Neural cell (in vitro differentiated cells): Measurements from ENCODE around the gene SLC38A3. TPM values are rescaled to one million over a fixed set of nuclear protein-coding genes. Genes with fewer than 3 reads are reported as not detected.

ENCODE experiments used
- H2AFZ ChIP-seq: fragments of 200-600, 300-800 bp; sonication (generic), shearing (Covaris generic); 2 replicates; pipeline ENCODE4 v1.6.0; 2014; ENCODE audit warnings: low read depth, mild to moderate bottlenecking, antibody characterized with exemption, low read length, moderate library complexity
- H3F3A ChIP-seq: fragments of 200-600 bp; shearing (Covaris generic); 2 replicates; pipeline ENCODE4 v1.6.1; 2016; ENCODE audit warnings: mild to moderate bottlenecking, moderate library complexity, mixed read lengths, antibody characterized with exemption, low read length; ENCODE audit not compliant: insufficient read depth, poor library complexity, severe bottlenecking
- H3K27ac ChIP-seq: fragments of 200-600, 300-800 bp; sonication (generic), shearing (Covaris generic); 2 replicates; pipeline ENCODE4 v1.5.1; 2014; ENCODE audit warnings: mild to moderate bottlenecking, low read length, moderate library complexity
- H3K27me3 ChIP-seq: fragments of 300-800, 200-600 bp; sonication (generic), shearing (Covaris generic); 2 replicates; pipeline ENCODE4 v1.6.0; 2014; ENCODE audit warnings: mild to moderate bottlenecking, low read depth, low read length, moderate library complexity; ENCODE audit not compliant: insufficient read depth
- H3K36me3 ChIP-seq: fragments of 300-800, 200-600 bp; sonication (generic), shearing (Covaris generic); 2 replicates; pipeline ENCODE4 v1.5.1; 2014; ENCODE audit warnings: mild to moderate bottlenecking, antibody characterized with exemption, low read length, moderate library complexity; ENCODE audit not compliant: insufficient read depth
- H3K4me2 ChIP-seq: fragments of 300-800, 200-600 bp; sonication (generic), shearing (Covaris generic); 2 replicates; pipeline ENCODE4 v1.6.0; 2014; ENCODE audit warnings: mild to moderate bottlenecking, low read length
- H3K4me3 ChIP-seq: fragments of 300-800, 200-600 bp; sonication (generic), shearing (Covaris generic); 2 replicates; pipeline ENCODE4 v1.5.1; 2014; ENCODE audit warnings: mild to moderate bottlenecking, low read length, moderate library complexity
- H3K79me2 ChIP-seq: fragments of 200-600 bp; shearing (Covaris generic); replicated peaks from 2 replicates; pipeline ENCODE4 v1.6.0; 2014; ENCODE audit warnings: mild to moderate bottlenecking, low read length, moderate library complexity; ENCODE audit not compliant: insufficient read depth
- H3K9ac ChIP-seq: fragments of 300-800, 200-600 bp; sonication (generic), shearing (Covaris generic); 2 replicates; pipeline ENCODE4 v1.6.1; 2016; ENCODE audit warnings: mild to moderate bottlenecking, low read length, mixed read lengths
- H3K9me2 ChIP-seq: fragments of 200-600 bp; shearing (Covaris generic); 2 replicates; pipeline ENCODE4 v1.6.1; 2016; ENCODE audit warnings: mild to moderate bottlenecking, low read length, mixed read lengths; ENCODE audit not compliant: insufficient read depth
- H3K9me3 ChIP-seq: fragments of 200-600, 300-800 bp; sonication (generic), shearing (Covaris generic); 2 replicates; pipeline ENCODE4 v1.6.1; 2016; ENCODE audit warnings: mild to moderate bottlenecking, mixed run types, low read length, moderate library complexity, mixed read lengths
- H4K20me1 ChIP-seq: fragments of 200-600 bp; shearing (Covaris generic); 2 replicates; pipeline ENCODE4 v1.6.1; 2016; ENCODE audit warnings: mild to moderate bottlenecking, mixed run types; ENCODE audit not compliant: insufficient read depth
- CTCF ChIP-seq: fragments of 450-650 bp; IDR thresholded peaks from 2 replicates; pipeline ENCODE4 v1.5.1; 2014; ENCODE audit warnings: antibody characterized with exemption, mild to moderate bottlenecking, moderate library complexity; ENCODE audit not compliant: poor library complexity, severe bottlenecking
- EP300 ChIP-seq: fragments of 450-650 bp; conservative IDR thresholded peaks from 2 replicates; pipeline ENCODE4 v1.6.1; 2014; ENCODE audit warnings: antibody characterized with exemption, mild to moderate bottlenecking, moderate library complexity; ENCODE audit not compliant: poor library complexity, severe bottlenecking
- EZH2 ChIP-seq: fragments of 200-600, 300-800 bp; shearing (Covaris generic), sonication (generic); IDR thresholded peaks from 2 replicates; pipeline ENCODE4 v1.6.1; 2014; ENCODE audit warnings: antibody characterized with exemption, low read length, borderline replicate concordance, mild to moderate bottlenecking; ENCODE audit not compliant: insufficient read depth, poor library complexity, severe bottlenecking
- MXI1 ChIP-seq: fragments of 450-650 bp; conservative IDR thresholded peaks from 2 replicates; pipeline ENCODE4 v1.6.1; 2014; ENCODE audit warnings: antibody characterized with exemption, mild to moderate bottlenecking; ENCODE audit not compliant: poor library complexity, severe bottlenecking
- POLR2AphosphoS5 ChIP-seq: IDR thresholded peaks from 2 replicates; pipeline ENCODE4 v1.6.1; 2012
- RAD21 ChIP-seq: fragments of 450-650 bp; conservative IDR thresholded peaks from 2 replicates; pipeline ENCODE4 v1.6.1; 2014; ENCODE audit warnings: antibody characterized with exemption, mild to moderate bottlenecking, moderate library complexity
- REST ChIP-seq: IDR thresholded peaks from 2 replicates; pipeline ENCODE4 v1.6.1; 2012; ENCODE audit warnings: borderline replicate concordance
- SMC3 ChIP-seq: fragments of 450-650 bp; conservative IDR thresholded peaks from 2 replicates; pipeline ENCODE4 v1.6.1; 2014; ENCODE audit warnings: antibody characterized with exemption, mild to moderate bottlenecking, moderate library complexity; ENCODE audit not compliant: poor library complexity
- TAF1 ChIP-seq: IDR thresholded peaks from 2 replicates; pipeline ENCODE4 v1.6.1; 2012; ENCODE audit warnings: low read depth
- polyA plus RNA-seq: library from polyadenylated mRNA; depleted of rRNA; stranded (reverse); fragments of >200 nt; gene quantifications from 2 replicates; pipeline ENCODE4 v1.2.3, GENCODE V29; 2014

SLC38A3 gene
- polyA plus RNA-seq, 1 donor from 2014 or later: not detected

- no peaks in the 10 kb centered on the region for H4K20me1 ChIP-seq
- H3K9me2 ChIP-seq: no peaks in the 10 kb centered on the region
- no peak overlapping the region for H3K4me3 ChIP-seq
- H3K27ac ChIP-seq: no peak overlapping the region
- no peaks in the 10 kb centered on the region for H3F3A ChIP-seq
- H3K9ac ChIP-seq: no peak overlapping the region
- TF ChIP-seq TAF1 (no peak), RAD21 (no peak), EP300 (no peak), POLR2AphosphoS5 (no peak), MXI1 (no peak), EZH2 (no peak), REST (no peak), CTCF (no peak), SMC3 (no peak)
- H3K79me2 ChIP-seq: no peaks in the 10 kb centered on the region
- H3K27me3 ChIP-seq: no peaks in the 10 kb centered on the region
- no peak overlapping the region for H3K4me2 ChIP-seq
- no peaks in the 10 kb centered on the region for H3K36me3 ChIP-seq
- no peak overlapping the region for H2AFZ ChIP-seq
- no peaks in the 10 kb centered on the region for H3K9me3 ChIP-seq
Observed at GRCh38 chr3:50166620-50167019, 38.5 kb upstream of the SLC38A3 start.

GRCh38 chr3:50167069-50167840 is 37.8 kb upstream of the SLC38A3 start:
- H2AFZ ChIP-seq: no peak overlapping the region
- no peak for TF ChIP-seq REST
- no peak for TF ChIP-seq TAF1
- TF ChIP-seq SMC3: no peak
- TF ChIP-seq RAD21: no peak
- TF ChIP-seq EP300: no peak
- TF ChIP-seq POLR2AphosphoS5: no peak
- no peak for TF ChIP-seq MXI1
- TF ChIP-seq CTCF: no peak
- no peak for TF ChIP-seq EZH2
- H3K27ac ChIP-seq: no peak overlapping the region
- no peak overlapping the region for H3K9ac ChIP-seq
- no peaks in the 10 kb centered on the region for H4K20me1 ChIP-seq
- H3K9me3 ChIP-seq: no peaks in the 10 kb centered on the region
- no peaks in the 10 kb centered on the region for H3K9me2 ChIP-seq
- no peak overlapping the region for H3K4me2 ChIP-seq
- H3K4me3 ChIP-seq: no peak overlapping the region
- H3K36me3 ChIP-seq: no peaks in the 10 kb centered on the region
- H3K27me3 ChIP-seq: no peaks in the 10 kb centered on the region
- H3F3A ChIP-seq: no peaks in the 10 kb centered on the region
- H3K79me2 ChIP-seq: no peaks in the 10 kb centered on the region
